Cardiac muscle cell (in vitro differentiated cells and primary cell): ENCODE results near the gene TNFAIP1. TPM values are rescaled to one million over a fixed set of nuclear protein-coding genes. Genes with fewer than 3 reads are reported as not detected.

ENCODE experiments used
- DNase-seq, 2 donors: peaks; one replicate each; pipeline versions ENCODE4 v3.0.0 to v3.0.0-alpha.2; 2010 to 2017; ENCODE audit warnings: low read depth in 1 of 2, low spot score in 1 of 2
- H3K27ac ChIP-seq: fragments of 200-600 bp; sonication (generic); 2 replicates; pipeline ENCODE4 v1.5.1; 2016
- H3K27me3 ChIP-seq: fragments of 200-600 bp; sonication (generic); 2 replicates; pipeline ENCODE4 v1.6.0; 2016; ENCODE audit warnings: control low read depth
- H3K36me3 ChIP-seq: fragments of 200-600 bp; sonication (generic); 2 replicates; pipeline ENCODE4 v1.5.1; 2016; ENCODE audit warnings: control low read depth
- H3K4me1 ChIP-seq: fragments of 200-600 bp; sonication (generic); 2 replicates; pipeline ENCODE4 v1.8.1; 2017; ENCODE audit warnings: low read depth, mild to moderate bottlenecking, mixed run types
- H3K4me3 ChIP-seq: fragments of 200-600 bp; sonication (generic); 2 replicates; pipeline ENCODE4 v1.5.1; 2016; ENCODE audit warnings: mild to moderate bottlenecking
- H3K9me3 ChIP-seq: fragments of 200-600 bp; sonication (generic); 2 replicates; pipeline ENCODE4 v1.5.1; 2017; ENCODE audit warnings: low read depth, mild to moderate bottlenecking, control low read depth
- polyA plus RNA-seq: library from polyadenylated mRNA; unstranded; fragments of >200 nt; fragmentation: Nextera tagmentation; extraction: Ambion mirVana; gene quantifications from 2 replicates; pipeline ENCODE4 v1.2.1, GENCODE V29; 2016
- total RNA-seq: library from RNA; depleted of rRNA; stranded (reverse); fragments of >200 nt; gene quantifications from 2 replicates; pipeline ENCODE4 v1.2.3, GENCODE V29; 2016
- TF ChIP-seq, protein P1 (sequence below): IDR thresholded peaks from 2 replicates; pipeline ENCODE4 v1.5.1; 2012; ENCODE audit warnings: low read depth, mild to moderate bottlenecking, low read length

Gene TNFAIP1
- total and polyA plus RNA-seq, 2 experiments from 2014 or later = 35.7 to 56.5 TPM

DNA sequence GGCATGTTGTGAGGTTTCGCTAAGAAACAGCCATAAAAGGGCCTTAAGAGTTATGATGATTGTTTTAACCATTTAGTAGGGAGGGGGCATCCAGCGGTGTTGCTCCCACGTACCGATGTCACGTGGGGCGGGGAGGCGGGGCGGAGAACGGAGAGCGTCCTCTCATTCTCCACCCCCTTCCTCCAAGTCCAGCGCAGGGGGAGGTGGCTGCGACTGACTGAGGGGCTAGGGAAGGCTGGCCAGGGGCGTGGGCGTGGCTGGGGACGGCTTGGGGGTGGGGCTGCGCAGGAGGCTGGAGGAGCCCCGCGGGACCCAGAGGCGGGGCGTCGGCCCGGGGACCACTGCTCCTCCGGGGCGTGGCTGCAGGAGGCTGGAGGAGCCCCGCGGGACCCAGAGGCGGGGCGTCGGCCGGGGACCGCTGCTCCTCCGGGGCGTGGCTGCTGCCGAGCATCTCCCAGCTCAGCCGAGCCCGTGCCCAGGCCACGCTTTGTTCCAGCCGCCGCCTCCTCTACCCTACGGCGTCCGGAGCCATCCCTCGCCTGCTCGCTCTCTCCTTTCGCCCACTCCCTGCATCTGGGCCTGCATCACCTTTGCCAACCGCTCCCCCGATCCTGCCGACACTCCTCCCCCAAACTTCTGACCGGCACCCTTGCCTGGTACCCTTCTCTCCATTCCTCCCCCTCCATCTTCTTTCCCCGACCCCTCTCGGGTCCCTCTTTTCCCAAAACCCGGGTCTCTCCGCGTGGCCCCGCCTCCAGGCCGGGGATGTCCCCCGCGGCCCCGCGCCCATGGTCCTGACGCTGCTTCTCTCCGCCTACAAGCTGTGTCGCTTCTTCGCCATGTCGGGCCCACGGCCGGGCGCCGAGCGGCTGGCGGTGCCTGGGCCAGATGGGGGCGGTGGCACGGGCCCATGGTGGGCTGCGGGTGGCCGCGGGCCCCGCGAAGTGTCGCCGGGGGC, 36.0 kb downstream of the TNFAIP1 start, which contains the start of gene SARM1:
Gene SARM1, plus strand, starts transcription at position 450 of the 958 bp plus-strand sequence. Its CDS starts 339 bp downstream, at position 789.
- DNase-seq = peak; percentile 95 to 97
- Histone ChIP-seq H3K4me1 (peaks cover 12% of the 10 kb centered on the region), H3K36me3 (no peaks in the 10 kb centered on the region), H3K27me3 (peaks cover 16% of the 10 kb centered on the region), H3K9me3 (no peaks in the 10 kb centered on the region), H3K4me3 (peak within 1 kb of the TSS; percentile 22), H3K27ac (peak within 1 kb of the TSS; percentile 77)
- TF ChIP-seq, protein P1, sequence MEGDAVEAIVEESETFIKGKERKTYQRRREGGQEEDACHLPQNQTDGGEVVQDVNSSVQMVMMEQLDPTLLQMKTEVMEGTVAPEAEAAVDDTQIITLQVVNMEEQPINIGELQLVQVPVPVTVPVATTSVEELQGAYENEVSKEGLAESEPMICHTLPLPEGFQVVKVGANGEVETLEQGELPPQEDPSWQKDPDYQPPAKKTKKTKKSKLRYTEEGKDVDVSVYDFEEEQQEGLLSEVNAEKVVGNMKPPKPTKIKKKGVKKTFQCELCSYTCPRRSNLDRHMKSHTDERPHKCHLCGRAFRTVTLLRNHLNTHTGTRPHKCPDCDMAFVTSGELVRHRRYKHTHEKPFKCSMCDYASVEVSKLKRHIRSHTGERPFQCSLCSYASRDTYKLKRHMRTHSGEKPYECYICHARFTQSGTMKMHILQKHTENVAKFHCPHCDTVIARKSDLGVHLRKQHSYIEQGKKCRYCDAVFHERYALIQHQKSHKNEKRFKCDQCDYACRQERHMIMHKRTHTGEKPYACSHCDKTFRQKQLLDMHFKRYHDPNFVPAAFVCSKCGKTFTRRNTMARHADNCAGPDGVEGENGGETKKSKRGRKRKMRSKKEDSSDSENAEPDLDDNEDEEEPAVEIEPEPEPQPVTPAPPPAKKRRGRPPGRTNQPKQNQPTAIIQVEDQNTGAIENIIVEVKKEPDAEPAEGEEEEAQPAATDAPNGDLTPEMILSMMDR = no peak

DNA sequence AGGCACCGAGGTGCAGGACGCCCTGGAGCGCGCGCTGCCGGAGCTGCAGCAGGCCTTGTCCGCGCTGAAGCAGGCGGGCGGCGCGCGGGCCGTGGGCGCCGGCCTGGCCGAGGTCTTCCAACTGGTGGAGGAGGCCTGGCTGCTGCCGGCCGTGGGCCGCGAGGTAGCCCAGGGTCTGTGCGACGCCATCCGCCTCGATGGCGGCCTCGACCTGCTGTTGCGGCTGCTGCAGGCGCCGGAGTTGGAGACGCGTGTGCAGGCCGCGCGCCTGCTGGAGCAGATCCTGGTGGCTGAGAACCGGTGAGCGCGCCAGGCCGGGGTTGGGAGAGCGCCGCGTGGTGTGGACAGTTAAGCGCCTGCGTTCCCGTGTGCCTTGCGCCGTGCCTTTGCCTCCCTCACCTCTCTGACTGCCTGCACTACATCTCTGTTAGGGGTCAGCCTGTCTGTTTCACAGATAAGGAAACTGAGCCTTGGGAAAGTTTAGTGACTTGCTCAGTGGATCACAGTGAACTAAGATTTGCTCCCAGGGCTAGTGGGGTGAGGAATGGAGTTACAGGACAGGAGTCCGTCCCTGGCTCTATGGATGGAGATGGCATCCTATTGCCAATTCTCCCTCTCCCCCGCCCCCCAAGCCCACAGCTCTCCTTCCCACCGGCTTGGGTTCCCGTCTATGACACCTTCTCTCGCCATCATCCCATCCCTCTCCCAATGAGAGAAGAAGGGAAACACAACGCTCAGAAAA, 36.8 kb downstream of the TNFAIP1 start:
- H3K4me3 ChIP-seq = peak overlapping the region; percentile 22
- H3K9me3 ChIP-seq = no peaks in the 10 kb centered on the region
- TF ChIP-seq, protein P1 = no peak
- no peak overlapping the region for H3K27ac ChIP-seq
- H3K27me3 ChIP-seq = peaks cover 16% of the 10 kb centered on the region
- peaks cover 12% of the 10 kb centered on the region for H3K4me1 ChIP-seq
- peak in 1 of 2 donors; percentile 49 for DNase-seq
- H3K36me3 ChIP-seq = no peaks in the 10 kb centered on the region

DNA sequence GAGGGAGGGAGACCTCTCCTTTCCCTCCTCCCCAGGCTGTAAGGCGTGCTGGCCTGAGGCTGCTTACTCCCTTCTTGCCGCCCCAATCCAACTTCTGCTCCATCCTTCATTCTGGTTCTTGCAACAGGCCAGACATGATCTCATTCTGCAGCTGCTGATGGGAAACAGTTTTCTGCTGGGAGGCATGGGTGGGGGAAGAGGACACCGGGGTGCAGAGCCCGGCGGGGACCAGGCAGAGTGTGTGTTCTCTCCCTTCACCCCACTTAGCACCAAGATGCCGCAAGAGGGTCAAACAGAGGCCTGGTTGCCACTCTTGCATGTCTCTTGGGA, 37.3 kb downstream of the TNFAIP1 start:
- H3K4me3 ChIP-seq = no peak overlapping the region
- DNase-seq = no peak
- peaks cover 16% of the 10 kb centered on the region for H3K27me3 ChIP-seq
- H3K27ac ChIP-seq = no peak overlapping the region
- H3K36me3 ChIP-seq = no peaks in the 10 kb centered on the region
- H3K4me1 ChIP-seq = peaks cover 12% of the 10 kb centered on the region
- TF ChIP-seq, protein P1 = no peak
- H3K9me3 ChIP-seq = no peaks in the 10 kb centered on the region

DNA sequence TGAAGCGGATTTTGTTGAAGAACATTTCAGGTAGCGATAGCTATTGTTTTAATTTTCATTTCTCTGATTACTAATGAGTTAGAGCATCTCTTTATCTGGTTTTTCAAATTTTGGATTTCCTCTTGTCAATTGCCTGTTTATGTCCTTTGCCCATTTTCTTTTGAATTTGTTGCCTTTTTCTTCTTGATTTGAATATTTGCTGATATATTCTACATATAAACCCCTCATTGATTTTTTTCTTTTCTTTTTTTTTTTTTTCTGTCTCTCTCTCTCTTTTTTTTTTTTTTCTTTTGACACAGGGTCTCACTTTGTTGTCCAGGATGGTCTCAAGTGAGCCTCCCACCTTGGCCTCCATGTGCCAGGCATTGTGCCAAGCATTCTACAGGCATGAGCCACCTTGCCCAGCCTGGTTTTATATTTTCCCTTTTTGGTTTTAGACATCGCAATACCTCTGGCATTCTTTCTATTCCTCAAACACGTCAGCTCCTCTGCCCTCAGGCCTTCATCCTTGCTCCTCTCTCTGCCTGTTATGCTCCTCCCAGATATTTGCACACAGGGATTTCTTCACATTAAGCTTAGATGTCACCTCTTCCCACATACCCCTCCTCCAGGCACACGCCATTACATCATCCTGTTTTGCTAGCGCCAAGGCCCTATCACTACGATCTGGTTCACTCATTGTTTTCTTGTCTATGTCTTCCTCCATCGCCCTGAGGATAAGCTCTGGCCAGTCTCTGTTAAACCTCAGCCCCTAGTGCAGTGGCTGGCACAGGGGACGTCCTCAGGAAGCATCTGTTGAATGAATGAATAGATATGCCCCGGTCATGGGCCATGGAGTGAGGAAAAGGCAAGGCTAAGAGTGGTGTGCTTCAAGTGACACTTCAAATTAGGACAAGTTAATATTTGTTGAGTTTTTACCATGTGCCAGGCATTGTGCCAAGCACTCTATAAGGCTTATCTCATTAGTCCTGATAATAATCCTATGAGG, 44.5 kb downstream of the TNFAIP1 start:
- Histone ChIP-seq H3K36me3 (no peaks in the 10 kb centered on the region), H3K27ac (no peak overlapping the region), H3K27me3 (peaks cover 59% of the 10 kb centered on the region), H3K4me1 (no peaks in the 10 kb centered on the region), H3K4me3 (no peak overlapping the region), H3K9me3 (no peaks in the 10 kb centered on the region)
- TF ChIP-seq, protein P1 = no peak
- DNase-seq = peak in 1 of 2 donors; percentile 88
